GM21825 (cell line): Measurements from ENCODE around the gene EFNA5.

Source experiments
- ATAC-seq: cut with Tn5 transposase; IDR thresholded peaks from one replicate; pipeline ENCODE4 v1.9.1; 2021; ENCODE audit warnings: mild to moderate bottlenecking, moderate library complexity; ENCODE audit not compliant: unreplicated experiment

EFNA5 gene

GRCh38 chr5:107404595-107405374, 266.0 kb downstream of the EFNA5 start:
- ATAC-seq = no peak

GRCh38 chr5:107403228-107403953, 267.3 kb downstream of the EFNA5 start:
- no peak for ATAC-seq

GRCh38 chr5:107402434-107403227, 268.1 kb downstream of the EFNA5 start:
- no peak for ATAC-seq

GRCh38 chr5:107401470-107402122, 269.1 kb downstream of the EFNA5 start:
- ATAC-seq = no peak

- no peak for ATAC-seq
These were observed 270.4 kb downstream of the EFNA5 start for GRCh38 chr5:107400328-107400727.

- ATAC-seq = no peak
These were observed 272.0 kb downstream of the EFNA5 start for GRCh38 chr5:107398703-107399102.

GRCh38 chr5:107396351-107396690, 274.4 kb downstream of the EFNA5 start:
- ATAC-seq = peak; percentile 51

GRCh38 chr5:107395632-107396350, 274.9 kb downstream of the EFNA5 start:
- ATAC-seq = peak; percentile 91

GRCh38 chr5:107393851-107394250, 276.9 kb downstream of the EFNA5 start:
- no peak for ATAC-seq

- ATAC-seq = no peak
These were observed 278.9 kb downstream of the EFNA5 start for GRCh38 chr5:107391787-107392186.

GRCh38 chr5:107389775-107390148, 281.0 kb downstream of the EFNA5 start:
- ATAC-seq = no peak

GRCh38 chr5:107389130-107389774, 281.5 kb downstream of the EFNA5 start:
- peak; percentile 88 for ATAC-seq

- ATAC-seq = peak; percentile 31
These were observed 282.4 kb downstream of the EFNA5 start for GRCh38 chr5:107388141-107388861.

GRCh38 chr5:107387526-107388140, 283.1 kb downstream of the EFNA5 start:
- no peak for ATAC-seq

- ATAC-seq = no peak
These were observed 285.0 kb downstream of the EFNA5 start for GRCh38 chr5:107385708-107386107.

- ATAC-seq = no peak
These were observed 286.5 kb downstream of the EFNA5 start for GRCh38 chr5:107384256-107384655.

GRCh38 chr5:107383414-107383813, 287.3 kb downstream of the EFNA5 start:
- no peak for ATAC-seq

GRCh38 chr5:107381189-107381856, 289.4 kb downstream of the EFNA5 start:
- ATAC-seq = no peak
